Hepatocyte (in vitro differentiated cells): ENCODE measurements around the gene BMAL1.

Experiments used
- EZH2phosphoT487 ChIP-seq: fragments of 200-600 bp; sonication (generic); IDR thresholded peaks from one replicate; pipeline ENCODE4 v1.6.1; 2018; ENCODE audit warnings: antibody characterized with exemption, mild to moderate bottlenecking, low read depth, moderate library complexity; ENCODE audit not compliant: unreplicated experiment, severe bottlenecking
- TF ChIP-seq, protein P1 (sequence below): fragments of 200-600 bp; sonication (generic); IDR thresholded peaks from 2 replicates; pipeline ENCODE4 v1.5.1; 2016; ENCODE audit warnings: antibody characterized with exemption, mild to moderate bottlenecking; ENCODE audit not compliant: poor library complexity

DNA sequence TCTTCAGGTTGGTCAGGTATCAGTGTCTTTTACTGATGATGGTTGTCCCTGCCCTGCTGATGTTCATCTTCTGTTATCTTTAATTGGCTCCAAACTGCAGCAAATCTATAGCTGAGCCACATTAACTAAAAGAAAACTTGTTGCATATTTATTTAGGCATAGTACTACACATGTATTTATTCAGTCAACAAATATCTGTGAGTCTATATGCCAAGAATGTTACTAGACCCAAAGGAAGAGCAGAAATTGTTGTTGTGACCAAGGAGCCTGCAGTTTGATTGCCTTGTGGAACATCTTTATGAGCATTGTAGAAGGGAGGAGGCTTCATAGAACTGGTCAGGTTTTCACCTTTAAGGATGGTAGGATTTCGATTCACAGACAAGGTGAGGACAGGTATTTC, 10.1 kb downstream of the BMAL1 start:
- TF ChIP-seq, protein P1, sequence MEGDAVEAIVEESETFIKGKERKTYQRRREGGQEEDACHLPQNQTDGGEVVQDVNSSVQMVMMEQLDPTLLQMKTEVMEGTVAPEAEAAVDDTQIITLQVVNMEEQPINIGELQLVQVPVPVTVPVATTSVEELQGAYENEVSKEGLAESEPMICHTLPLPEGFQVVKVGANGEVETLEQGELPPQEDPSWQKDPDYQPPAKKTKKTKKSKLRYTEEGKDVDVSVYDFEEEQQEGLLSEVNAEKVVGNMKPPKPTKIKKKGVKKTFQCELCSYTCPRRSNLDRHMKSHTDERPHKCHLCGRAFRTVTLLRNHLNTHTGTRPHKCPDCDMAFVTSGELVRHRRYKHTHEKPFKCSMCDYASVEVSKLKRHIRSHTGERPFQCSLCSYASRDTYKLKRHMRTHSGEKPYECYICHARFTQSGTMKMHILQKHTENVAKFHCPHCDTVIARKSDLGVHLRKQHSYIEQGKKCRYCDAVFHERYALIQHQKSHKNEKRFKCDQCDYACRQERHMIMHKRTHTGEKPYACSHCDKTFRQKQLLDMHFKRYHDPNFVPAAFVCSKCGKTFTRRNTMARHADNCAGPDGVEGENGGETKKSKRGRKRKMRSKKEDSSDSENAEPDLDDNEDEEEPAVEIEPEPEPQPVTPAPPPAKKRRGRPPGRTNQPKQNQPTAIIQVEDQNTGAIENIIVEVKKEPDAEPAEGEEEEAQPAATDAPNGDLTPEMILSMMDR: no peak
- no peak for TF ChIP-seq EZH2phosphoT487
